Fibroblast of lung (primary cell): ENCODE results near the gene CELF2. TPM values are rescaled to one million over a fixed set of nuclear protein-coding genes. Genes with fewer than 3 reads are reported as not detected.
A peak's percentile ranks its signal among the peaks of the same experiment; 100 is the strongest.

Source experiments
- DNase-seq, 2 donors: peaks; one replicate each; pipeline versions ENCODE4 v3.0.0 to v3.0.0-alpha.2; 2010; ENCODE audit warnings: low read depth in 2 of 2
- H2AFZ ChIP-seq: 2 replicates; pipeline ENCODE4 v1.5.1; 2012; ENCODE audit warnings: low read length, control low read depth, inconsistent platforms
- H3K27ac ChIP-seq: 2 replicates; pipeline ENCODE4 v1.5.1; 2011; ENCODE audit warnings: low read length, control low read depth; ENCODE audit not compliant: insufficient read depth
- H3K27me3 ChIP-seq: 2 replicates; pipeline ENCODE4 v1.5.1; 2011; ENCODE audit warnings: mild to moderate bottlenecking, low read length; ENCODE audit not compliant: control insufficient read depth, insufficient read depth
- H3K36me3 ChIP-seq: 2 replicates; pipeline ENCODE4 v1.5.1; 2011; ENCODE audit warnings: low read length; ENCODE audit not compliant: control insufficient read depth, insufficient read depth
- H3K4me1 ChIP-seq: 2 replicates; pipeline ENCODE4 v1.5.1; 2011; ENCODE audit warnings: low read length; ENCODE audit not compliant: control insufficient read depth, insufficient read depth; ENCODE audit errors: extremely low read depth
- H3K4me2 ChIP-seq: 2 replicates; pipeline ENCODE4 v1.5.1; 2011; ENCODE audit warnings: low read length, control low read depth; ENCODE audit not compliant: insufficient read depth; ENCODE audit errors: extremely low read depth
- H3K4me3 ChIP-seq, 4 experiments: fragments of 200-600 bp in 1 of 4; sonication (generic) in 1 of 4; replicated peaks in 1 of 4; 2 replicates each; pipeline ENCODE4 v1.5.1; 2011 to 2016; ENCODE audit warnings: low read length in 4 of 4, low read depth in 3 of 4, mild to moderate bottlenecking in 3 of 4, control low read depth in 2 of 4, inconsistent platforms in 1 of 4, mixed read lengths in 1 of 4; ENCODE audit not compliant: insufficient read depth in 1 of 4; ENCODE audit errors: control extremely low read depth in 1 of 4
- H3K79me2 ChIP-seq: 2 replicates; pipeline ENCODE4 v1.5.1; 2012; ENCODE audit warnings: mild to moderate bottlenecking, low read length, inconsistent platforms; ENCODE audit not compliant: control insufficient read depth, insufficient read depth
- H3K9ac ChIP-seq: 2 replicates; pipeline ENCODE4 v1.5.1; 2011; ENCODE audit warnings: mild to moderate bottlenecking, low read length, control low read depth; ENCODE audit not compliant: insufficient read depth
- H3K9me3 ChIP-seq: 2 replicates; pipeline ENCODE4 v1.5.1; 2012; ENCODE audit warnings: low read depth, low read length; ENCODE audit not compliant: control insufficient read depth, insufficient read depth
- H4K20me1 ChIP-seq: 2 replicates; pipeline ENCODE4 v1.5.1; 2011; ENCODE audit warnings: low read length; ENCODE audit not compliant: control insufficient read depth, insufficient read depth; ENCODE audit errors: extremely low read depth
- CTCF ChIP-seq, 2 donors: IDR thresholded peaks in 1 of 2; conservative IDR thresholded peaks in 1 of 2; 1 replicate in 1 of 2; 2 replicates in 1 of 2; pipeline ENCODE4 v1.5.1; 2011 to 2012; ENCODE audit warnings: low read length in 2 of 2, control low read depth in 1 of 2, inconsistent platforms in 1 of 2, low read depth in 1 of 2, mild to moderate bottlenecking in 1 of 2
- EZH2 ChIP-seq: IDR thresholded peaks from 2 replicates; pipeline ENCODE4 v1.5.1; 2012; ENCODE audit warnings: low read length, control low read depth, mild to moderate bottlenecking; ENCODE audit errors: missing control alignments
- polyA plus RNA-seq, 2 donors: library from polyadenylated mRNA; depleted of rRNA in 1 of 2; stranded (reverse) in 1 of 2; unstranded in 1 of 2; fragments of >200 nt; gene quantifications; 2 replicates each; pipeline ENCODE4 v1.2.1, GENCODE V29; 2011 to 2012; ENCODE audit warnings: missing spikeins in 1 of 2
- total RNA-seq: library from RNA; depleted of rRNA; stranded (reverse); fragments of >200 nt; gene quantifications from 2 replicates; pipeline ENCODE4 v1.2.1, GENCODE V29; 2014

The CELF2 gene
- total and polyA plus RNA-seq, 2 donors (not counting 1 experiment from before 2014, with no cell fraction given) = 16.9 to 25.1 TPM

GRCh38 chr10:11186374-11186773, 168.7 kb downstream of the CELF2 start:
- Histone ChIP-seq H3K4me3 (no peak overlapping the region), H3K27me3 (no peaks in the 10 kb centered on the region), H3K9me3 (no peaks in the 10 kb centered on the region), H3K4me1 (no peaks in the 10 kb centered on the region), H3K27ac (no peak overlapping the region), H3K36me3 (no peaks in the 10 kb centered on the region), H3K9ac (no peak overlapping the region), H2AFZ (no peak overlapping the region), H3K79me2 (no peaks in the 10 kb centered on the region), H4K20me1 (no peaks in the 10 kb centered on the region), H3K4me2 (no peak overlapping the region)
- DNase-seq = no peak
- TF ChIP-seq CTCF (conservative IDR thresholded peaks at IDR 0.05 in 1 of 2, IDR thresholded peaks at IDR 0.05 in 1 of 2; ENCODE audit: low read depth in 1 of 2, low read length in 2 of 2) (no peak), EZH2 (no peak)

- no peaks in the 10 kb centered on the region for H3K36me3 ChIP-seq
- H3K79me2 ChIP-seq = no peaks in the 10 kb centered on the region
- no peaks in the 10 kb centered on the region for H3K9me3 ChIP-seq
- H2AFZ ChIP-seq = no peak overlapping the region
- no peak overlapping the region for H3K4me2 ChIP-seq
- no peaks in the 10 kb centered on the region for H4K20me1 ChIP-seq
- H3K27me3 ChIP-seq = no peaks in the 10 kb centered on the region
- no peak overlapping the region for H3K9ac ChIP-seq
- no peak overlapping the region for H3K27ac ChIP-seq
- no peak overlapping the region for H3K4me3 ChIP-seq
- no peaks in the 10 kb centered on the region for H3K4me1 ChIP-seq
- TF ChIP-seq EZH2 = no peak
- TF ChIP-seq CTCF (conservative IDR thresholded peaks at IDR 0.05 in 1 of 2, IDR thresholded peaks at IDR 0.05 in 1 of 2; ENCODE audit: low read depth in 1 of 2, low read length in 2 of 2) = no peak
- DNase-seq = peak in 1 of 2 donors; percentile 7
These were observed 172.1 kb downstream of the CELF2 start for GRCh38 chr10:11189582-11190376.

- Histone ChIP-seq H3K4me3 (no peak overlapping the region), H3K79me2 (no peaks in the 10 kb centered on the region), H3K27me3 (no peaks in the 10 kb centered on the region), H3K9ac (no peak overlapping the region), H3K9me3 (no peaks in the 10 kb centered on the region), H3K36me3 (no peaks in the 10 kb centered on the region), H3K4me1 (no peaks in the 10 kb centered on the region), H3K27ac (no peak overlapping the region), H2AFZ (no peak overlapping the region), H4K20me1 (no peaks in the 10 kb centered on the region), H3K4me2 (no peak overlapping the region)
- TF ChIP-seq CTCF (conservative IDR thresholded peaks at IDR 0.05 in 1 of 2, IDR thresholded peaks at IDR 0.05 in 1 of 2; ENCODE audit: low read depth in 1 of 2, low read length in 2 of 2) (no peak), EZH2 (no peak)
- DNase-seq = no peak
These were observed 173.5 kb downstream of the CELF2 start for GRCh38 chr10:11191190-11191589.
